HG02642 (cell line): ENCODE data around the gene MLH1.
"Not testable (repeated sequence)": the region's sequence is repeated elsewhere in the genome, so short reads cannot be mapped to it uniquely, and the experiment has no call there.

Source experiments
- ATAC-seq: cut with Tn5 transposase; IDR thresholded peaks from one replicate; pipeline ENCODE4 v1.9.1; 2021; ENCODE audit warnings: mild to moderate bottlenecking; ENCODE audit not compliant: unreplicated experiment, poor library complexity

Gene MLH1

GRCh38 chr3:36993326-36994283 lies at the start of gene MLH1:
TSS of gene MLH1 (plus strand) at chr3:36993518. CDS start at chr3:36993548, 30 bp downstream.
- ATAC-seq: peak; percentile 92

- no peak for ATAC-seq
These were observed 49.7 kb upstream of the MLH1 start for GRCh38 chr3:36943601-36944000.

- peak; percentile 65 for ATAC-seq
These were observed 49.2 kb upstream of the MLH1 start for GRCh38 chr3:36944012-36944640.

GRCh38 chr3:36944641-36945270 lies 48.6 kb upstream of the MLH1 start, which contains the start of gene TRANK1:
TSS of gene TRANK1 (minus strand) at chr3:36945054. CDS start at chr3:36944809, 245 bp downstream.
- ATAC-seq: peak; percentile 64

- no peak for ATAC-seq
These were observed 47.9 kb upstream of the MLH1 start for GRCh38 chr3:36945333-36945980.

- ATAC-seq: not testable (repeated sequence)
These were observed 45.5 kb upstream of the MLH1 start for GRCh38 chr3:36947814-36948213.

- no peak for ATAC-seq
These were observed 38.7 kb upstream of the MLH1 start for GRCh38 chr3:36954452-36955134.

- no peak for ATAC-seq
These were observed 37.2 kb upstream of the MLH1 start for GRCh38 chr3:36956155-36956554.

- ATAC-seq: no peak
These were observed 36.3 kb upstream of the MLH1 start for GRCh38 chr3:36957063-36957462.

- no peak for ATAC-seq
These were observed 35.2 kb upstream of the MLH1 start for GRCh38 chr3:36957862-36958686.

GRCh38 chr3:36959821-36960220 lies 33.5 kb upstream of the MLH1 start:
- no peak for ATAC-seq

GRCh38 chr3:36960502-36960901 lies 32.8 kb upstream of the MLH1 start:
- no peak for ATAC-seq

- ATAC-seq: not testable (repeated sequence)
These were observed 30.3 kb upstream of the MLH1 start for GRCh38 chr3:36963008-36963407.

GRCh38 chr3:36964331-36964730 lies 29.0 kb upstream of the MLH1 start:
- no peak for ATAC-seq

GRCh38 chr3:36964817-36965216 lies 28.5 kb upstream of the MLH1 start:
- ATAC-seq: peak; percentile 57

- no peak for ATAC-seq
These were observed 27.9 kb upstream of the MLH1 start for GRCh38 chr3:36965440-36965839.

GRCh38 chr3:36969085-36969484 lies 24.2 kb upstream of the MLH1 start:
- no peak for ATAC-seq

- peak; percentile 98 for ATAC-seq
These were observed 23.5 kb upstream of the MLH1 start for GRCh38 chr3:36969540-36970432.
